SU-DHL-6 (cell line): ENCODE results near the gene PICALM.
A peak's percentile ranks its signal among the peaks of the same experiment; 100 is the strongest.

Experiments
- H2AFZ ChIP-seq: fragments of 200-600 bp; sonication (generic); 2 replicates; pipeline ENCODE4 v1.6.1; 2014; ENCODE audit warnings: low read depth, mild to moderate bottlenecking, moderate library complexity, mixed read lengths, antibody characterized with exemption, low read length; ENCODE audit not compliant: severe bottlenecking
- H3F3A ChIP-seq: fragments of 200-600 bp; shearing (Covaris generic); 2 replicates; pipeline ENCODE4 v1.6.0; 2016; ENCODE audit warnings: antibody characterized with exemption, mild to moderate bottlenecking; ENCODE audit not compliant: insufficient read depth
- H3K27ac ChIP-seq: fragments of 200-600 bp; sonication (generic); 2 replicates; pipeline ENCODE4 v1.5.1; 2016; ENCODE audit warnings: low read depth, mild to moderate bottlenecking, low read length, moderate library complexity, mixed read lengths
- H3K27me3 ChIP-seq: fragments of 200-600 bp; sonication (generic), shearing (Covaris generic); 2 replicates; pipeline ENCODE4 v1.6.0; 2014; ENCODE audit warnings: mild to moderate bottlenecking, low read length
- H3K36me3 ChIP-seq: fragments of 200-600 bp; sonication (generic); 2 replicates; pipeline ENCODE4 v1.6.1; 2014; ENCODE audit warnings: mild to moderate bottlenecking, low read length, mixed read lengths
- H3K4me2 ChIP-seq: fragments of 300-600, 200-600 bp; shearing (Covaris generic), sonication (generic); 2 replicates; pipeline ENCODE4 v1.6.0; 2014; ENCODE audit warnings: low read length, low read depth, mild to moderate bottlenecking; ENCODE audit not compliant: poor library complexity, severe bottlenecking
- H3K4me3 ChIP-seq: fragments of 200-600 bp; sonication (generic); 2 replicates; pipeline ENCODE4 v1.5.1; 2014; ENCODE audit warnings: antibody characterized with exemption, low read length, mild to moderate bottlenecking, mixed read lengths; ENCODE audit not compliant: insufficient read depth, poor library complexity, severe bottlenecking
- H3K79me2 ChIP-seq: fragments of 200-600 bp; sonication (generic); 2 replicates; pipeline ENCODE4 v1.6.1; 2014; ENCODE audit warnings: mild to moderate bottlenecking, low read length, moderate library complexity; ENCODE audit not compliant: insufficient read depth
- H3K9ac ChIP-seq: fragments of 200-600 bp; sonication (generic); 2 replicates; pipeline ENCODE4 v1.7.0; 2014; ENCODE audit warnings: mild to moderate bottlenecking, low read length
- H3K9me2 ChIP-seq: fragments of 200-600 bp; sonication (generic); replicated peaks from 2 replicates; pipeline ENCODE4 v1.6.1; 2014; ENCODE audit warnings: low read length; ENCODE audit not compliant: insufficient read depth
- H3K9me3 ChIP-seq: fragments of 200-600 bp; sonication (generic); 2 replicates; pipeline ENCODE4 v1.6.1; 2014; ENCODE audit warnings: low read length, mixed read lengths; ENCODE audit not compliant: insufficient read depth
- H4K20me1 ChIP-seq: fragments of 200-600 bp; sonication (generic); 2 replicates; pipeline ENCODE4 v1.6.1; 2014; ENCODE audit warnings: low read depth, mild to moderate bottlenecking, antibody characterized with exemption, low read length, moderate library complexity, mixed read lengths
- CTCF ChIP-seq: fragments of 200-600 bp; sonication (generic); IDR thresholded peaks from one replicate; pipeline ENCODE4 v1.5.1; 2017; ENCODE audit warnings: antibody characterized with exemption, mild to moderate bottlenecking, low read length, moderate library complexity; ENCODE audit not compliant: insufficient read depth, poor library complexity, severe bottlenecking
- EZH2phosphoT487 ChIP-seq: fragments of 200-600 bp; sonication (generic), shearing (Covaris generic); conservative IDR thresholded peaks from 2 replicates; pipeline ENCODE4 v1.6.1; 2018; ENCODE audit warnings: mild to moderate bottlenecking, antibody characterized with exemption, low read length, moderate library complexity, mixed read lengths

The PICALM gene

GRCh38 chr11:86062719-86063118 lies 6.2 kb downstream of the PICALM start:
- Histone ChIP-seq H3K27ac (peak overlapping the region; percentile 47), H3K4me3 (peak overlapping the region; percentile 28), H4K20me1 (peaks cover 69% of the 10 kb centered on the region), H3K9me3 (no peaks in the 10 kb centered on the region), H3K79me2 (peaks cover 100% of the 10 kb centered on the region), H3K9ac (peak overlapping the region; percentile 15), H3K4me2 (peak overlapping the region; percentile 85), H3K9me2 (no peaks in the 10 kb centered on the region), H2AFZ (no peak overlapping the region), H3K36me3 (no peaks in the 10 kb centered on the region), H3K27me3 (no peaks in the 10 kb centered on the region), H3F3A (peaks cover 19% of the 10 kb centered on the region; the same call in 1 of the 2 replicates)
- no peak for TF ChIP-seq CTCF
- TF ChIP-seq EZH2phosphoT487: no peak

- H3K79me2 ChIP-seq: peaks cover 100% of the 10 kb centered on the region
- no peaks in the 10 kb centered on the region for H3K9me3 ChIP-seq
- H3F3A ChIP-seq: peaks cover 14% of the 10 kb centered on the region; the same call in 1 of the 2 replicates
- H3K4me2 ChIP-seq: peak overlapping the region; percentile 4
- TF ChIP-seq EZH2phosphoT487 (no peak), CTCF (no peak)
- no peak overlapping the region for H2AFZ ChIP-seq
- H3K27me3 ChIP-seq: no peaks in the 10 kb centered on the region
- no peaks in the 10 kb centered on the region for H3K36me3 ChIP-seq
- no peak overlapping the region for H3K9ac ChIP-seq
- H3K4me3 ChIP-seq: no peak overlapping the region
- H3K9me2 ChIP-seq: no peaks in the 10 kb centered on the region
- H4K20me1 ChIP-seq: peaks cover 62% of the 10 kb centered on the region
- no peak overlapping the region for H3K27ac ChIP-seq
Measured at GRCh38 chr11:86061483-86062205, 7.2 kb downstream of the PICALM start.

- Histone ChIP-seq H3K9me2 (no peaks in the 10 kb centered on the region), H3K9ac (no peak overlapping the region), H3K36me3 (no peaks in the 10 kb centered on the region), H2AFZ (no peak overlapping the region), H4K20me1 (peaks cover 51% of the 10 kb centered on the region), H3K9me3 (no peaks in the 10 kb centered on the region), H3K4me2 (no peak overlapping the region), H3K79me2 (peaks cover 100% of the 10 kb centered on the region), H3K4me3 (no peak overlapping the region), H3K27ac (no peak overlapping the region), H3F3A (peaks cover 14% of the 10 kb centered on the region; the same call in 1 of the 2 replicates), H3K27me3 (no peaks in the 10 kb centered on the region)
- TF ChIP-seq CTCF (no peak), EZH2phosphoT487 (no peak)
Measured at GRCh38 chr11:86060544-86060943, 8.3 kb downstream of the PICALM start.
